Stimulated activated CD8-positive, alpha-beta memory T cell treated with anti-CD3 and anti-CD28 coated beads, Interleukin-4, amount 100 ng/mL, for 4 hours (primary cell): Measurements from ENCODE around the gene BCDIN3D.

Experiments used
- DNase-seq, 2 donors: peaks; one replicate each; pipeline ENCODE4 v3.0.0-alpha.2; 2020; ENCODE audit warnings: low read depth in 2 of 2, low spot score in 1 of 2

The BCDIN3D gene

DNA sequence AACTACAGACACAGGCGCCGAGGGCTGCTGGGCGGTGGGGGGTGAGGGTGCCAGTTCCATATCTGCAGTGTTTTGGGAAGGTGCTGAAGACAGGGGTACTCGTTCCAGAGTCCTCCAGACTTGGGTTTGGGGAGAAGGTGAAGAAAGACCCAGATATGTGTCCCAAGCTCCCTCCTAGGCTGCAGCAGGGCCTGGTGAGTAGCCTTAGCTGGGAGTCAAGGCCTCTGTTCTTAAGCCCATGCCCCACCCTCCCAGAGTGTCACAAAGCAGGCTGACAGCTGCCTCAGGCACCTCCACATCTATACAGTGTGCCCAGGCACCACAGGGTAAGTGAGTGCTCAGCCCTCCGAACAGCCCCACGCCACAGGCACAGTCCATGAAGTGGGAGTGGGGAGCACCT, 19.0 kb downstream of the BCDIN3D start:
- no peak for DNase-seq

GRCh38 chr12:49823350-49823749, 19.6 kb downstream of the BCDIN3D start:
- no peak for DNase-seq

- no peak for DNase-seq
These were observed 21.3 kb downstream of the BCDIN3D start for GRCh38 chr12:49821373-49822287.

GRCh38 chr12:49819786-49820185, 23.1 kb downstream of the BCDIN3D start:
- no peak for DNase-seq

- DNase-seq = no peak
These were observed 24.5 kb downstream of the BCDIN3D start for GRCh38 chr12:49818241-49818895.

- DNase-seq = no peak
These were observed 29.8 kb downstream of the BCDIN3D start for GRCh38 chr12:49813131-49813530.

DNA sequence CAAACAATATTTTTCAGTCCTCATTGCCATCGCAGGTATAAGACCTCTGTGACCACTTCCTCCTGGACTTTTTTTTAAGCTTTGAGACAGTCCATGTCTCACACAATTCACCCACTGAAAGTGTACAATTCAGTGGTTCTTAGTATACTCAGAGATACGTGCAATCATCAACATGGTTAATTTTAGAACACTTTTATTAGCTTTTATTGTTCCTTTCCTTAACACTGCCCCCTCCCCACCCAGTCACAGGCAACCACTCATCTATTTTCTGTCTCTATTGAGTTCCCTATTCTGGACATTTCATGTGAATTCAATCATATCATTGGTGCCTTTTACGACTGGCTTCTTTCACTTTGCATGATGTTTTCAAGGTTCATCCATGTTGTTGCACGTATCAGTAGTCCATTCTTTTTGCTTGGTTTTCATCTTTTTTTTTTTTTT, 30.9 kb downstream of the BCDIN3D start:
- no peak for DNase-seq

DNA sequence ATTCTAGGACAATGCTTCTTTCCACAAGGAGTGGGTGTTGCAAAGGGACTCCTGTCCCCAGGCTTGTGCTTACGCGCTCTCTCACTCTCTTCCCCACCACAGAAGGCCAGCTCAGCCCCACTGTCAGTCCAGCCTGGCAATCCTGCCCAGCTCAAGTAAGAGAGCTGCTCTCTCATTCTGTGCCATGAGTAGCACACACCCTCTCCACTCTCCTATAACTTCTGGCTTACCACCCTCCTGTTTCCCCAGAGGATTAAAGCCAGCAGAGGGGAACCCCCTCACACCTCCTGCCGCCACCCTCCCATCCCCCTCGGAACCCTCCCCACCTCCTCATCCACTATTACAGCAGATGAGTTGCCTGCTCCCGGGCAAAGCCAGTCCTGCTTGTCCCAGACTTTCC, 31.8 kb downstream of the BCDIN3D start:
- no peak for DNase-seq

GRCh38 chr12:49809906-49810389, 33.0 kb downstream of the BCDIN3D start:
- no peak for DNase-seq

GRCh38 chr12:49809381-49809905, 33.5 kb downstream of the BCDIN3D start:
- no peak for DNase-seq

- no peak for DNase-seq
These were observed 34.1 kb downstream of the BCDIN3D start for GRCh38 chr12:49808686-49809380.

GRCh38 chr12:49807991-49808580, 34.8 kb downstream of the BCDIN3D start:
- no peak for DNase-seq

DNA sequence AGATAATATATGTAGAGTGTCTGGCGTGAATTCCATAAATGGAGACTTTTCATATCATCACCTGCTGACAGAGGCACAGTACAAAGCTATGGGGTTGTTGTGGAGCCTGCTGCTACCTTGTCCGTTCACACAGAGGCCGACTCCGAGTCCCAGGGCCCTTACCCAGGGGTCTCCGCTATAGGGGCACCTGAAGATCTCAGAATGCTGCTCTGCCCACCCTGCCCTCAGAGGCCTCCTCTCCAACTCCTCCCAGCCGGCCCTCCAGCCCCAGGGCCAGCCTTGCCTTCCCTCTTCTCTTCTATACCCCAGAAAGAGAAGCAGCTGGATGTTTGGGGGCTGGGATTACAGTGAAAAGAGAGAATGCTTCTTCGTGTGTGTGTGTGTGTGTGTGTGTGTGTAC, 36.0 kb downstream of the BCDIN3D start:
- DNase-seq = no peak

DNA sequence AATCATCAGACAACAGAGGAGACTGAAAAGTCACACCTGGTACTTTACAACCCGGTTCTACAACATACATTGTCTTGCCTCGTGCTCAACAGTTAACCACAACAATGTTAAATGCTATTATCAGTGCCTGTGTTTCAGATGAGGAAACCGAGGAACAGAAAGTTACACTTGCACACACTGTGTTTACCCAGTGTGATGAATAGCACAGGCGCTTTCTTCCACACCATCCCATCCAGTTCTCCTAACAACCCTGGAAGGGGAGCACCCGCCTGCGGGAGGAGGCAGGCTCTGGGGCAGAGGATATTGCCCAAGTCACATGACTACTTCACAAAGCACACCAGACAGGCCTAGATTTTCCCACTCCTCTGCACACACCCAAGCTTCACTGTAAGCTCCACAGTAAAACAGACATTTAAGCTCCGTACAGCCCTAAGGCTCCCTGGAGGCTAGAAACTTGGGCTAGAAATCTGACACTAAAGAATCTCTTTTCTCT, 36.5 kb downstream of the BCDIN3D start:
- DNase-seq = no peak

- no peak for DNase-seq
These were observed 37.5 kb downstream of the BCDIN3D start for GRCh38 chr12:49805409-49805808.

- DNase-seq = no peak
These were observed 38.1 kb downstream of the BCDIN3D start for GRCh38 chr12:49804821-49805220.

DNA sequence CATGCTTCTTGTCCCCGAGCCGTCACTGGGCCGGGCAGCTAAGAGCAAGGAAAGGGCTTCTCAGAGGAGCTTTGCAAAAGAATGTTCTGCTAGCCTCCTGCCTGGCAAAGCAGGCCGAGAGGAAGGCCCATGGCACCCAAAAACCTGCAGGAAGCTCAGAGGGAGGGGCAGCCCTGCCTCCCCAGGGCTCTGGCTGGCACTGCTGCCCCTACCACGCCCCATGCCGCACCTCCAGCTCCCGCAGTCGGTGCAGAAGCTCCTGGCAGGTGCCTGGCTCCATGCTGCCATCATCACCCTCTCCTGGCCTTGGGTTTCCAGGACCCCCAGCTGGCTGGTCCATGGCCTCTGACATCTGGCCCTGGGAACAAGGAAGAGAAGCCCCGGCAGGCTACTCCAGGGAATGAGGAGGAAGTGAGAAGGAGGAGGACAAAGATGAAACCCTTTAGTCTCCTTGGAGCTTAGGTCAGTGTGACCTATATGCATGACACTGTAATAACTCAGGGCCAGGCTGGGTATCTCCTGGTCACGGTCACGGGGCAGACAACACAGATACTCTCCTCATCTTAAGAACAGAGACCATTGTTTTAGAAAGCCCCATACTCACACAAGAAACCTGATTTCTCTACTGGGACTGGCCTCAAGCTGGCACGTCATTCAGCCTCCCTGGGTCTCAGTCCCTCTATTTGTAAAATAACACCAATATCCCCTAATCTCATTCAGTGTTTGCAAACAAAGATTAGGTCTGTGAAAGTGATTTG, 39.0 kb downstream of the BCDIN3D start:
- DNase-seq = no peak

DNA sequence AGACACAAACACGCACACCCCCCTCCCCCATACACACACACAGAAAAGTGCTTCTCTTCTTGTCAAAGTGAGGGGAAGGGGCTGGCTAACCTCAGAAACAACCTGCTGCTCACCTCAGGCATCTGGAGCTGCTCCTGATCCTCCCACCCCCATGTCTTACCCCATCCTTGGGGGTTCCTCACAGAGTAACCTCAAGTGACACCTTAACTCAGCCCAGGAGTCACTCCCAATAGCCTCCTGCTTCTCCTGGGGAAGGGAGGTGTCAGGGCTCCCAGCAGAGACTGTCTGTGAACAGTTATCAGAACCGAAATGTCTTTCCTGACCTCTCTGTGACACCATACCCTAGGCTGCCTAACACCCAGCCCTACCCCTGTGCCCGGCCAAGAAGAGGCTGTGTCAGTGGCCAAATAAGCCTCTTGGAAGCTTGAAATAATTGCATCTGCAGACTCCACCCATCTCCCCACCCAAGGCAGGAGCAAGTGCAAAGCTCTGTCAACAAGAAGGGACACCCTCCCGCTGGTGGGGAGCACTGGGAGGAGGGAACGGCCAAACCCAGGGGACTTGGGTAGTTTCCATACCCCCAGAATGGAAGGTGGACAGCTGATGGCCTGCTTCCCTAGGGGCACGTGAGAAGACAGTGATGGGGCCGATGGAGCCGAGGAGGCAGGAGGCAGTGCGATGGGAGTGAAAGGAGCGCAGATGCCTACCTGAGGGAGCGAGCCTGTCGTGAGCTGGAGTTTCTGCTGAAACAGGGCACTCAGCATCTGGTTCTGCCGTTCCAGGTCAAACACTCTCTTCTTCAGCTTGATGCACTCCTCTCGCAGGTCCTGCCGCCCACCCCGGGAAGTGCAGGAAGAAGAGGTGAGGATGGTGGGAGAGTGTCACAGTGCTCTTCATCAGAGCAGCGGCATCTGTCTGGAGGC, 41.5 kb downstream of the BCDIN3D start:
- no peak for DNase-seq
